IPS-20b (cell line): ENCODE results near the gene PCDH17.

Experiments used
- H3K27ac ChIP-seq: one replicate; pipeline ENCODE4 v1.5.1; 2013; ENCODE audit warnings: low read length
- H3K27me3 ChIP-seq: 2 replicates; pipeline ENCODE4 v1.6.1; 2013; ENCODE audit warnings: mild to moderate bottlenecking, low read length, inconsistent platforms; ENCODE audit not compliant: insufficient read depth
- H3K36me3 ChIP-seq: 2 replicates; pipeline ENCODE4 v1.6.1; 2013; ENCODE audit warnings: low read depth, mild to moderate bottlenecking, inconsistent platforms, low read length, moderate library complexity; ENCODE audit not compliant: insufficient read depth
- H3K4me1 ChIP-seq: 2 replicates; pipeline ENCODE4 v1.6.1; 2013; ENCODE audit warnings: mild to moderate bottlenecking, control low read depth, inconsistent platforms, low read length, moderate library complexity; ENCODE audit not compliant: insufficient read depth
- H3K4me3 ChIP-seq: 2 replicates; pipeline ENCODE4 v1.5.1; 2013; ENCODE audit warnings: mild to moderate bottlenecking, low read length, inconsistent platforms
- H3K9ac ChIP-seq: 2 replicates; pipeline ENCODE4 v1.6.1; 2013; ENCODE audit warnings: low read depth, mild to moderate bottlenecking, inconsistent platforms, low read length, moderate library complexity
- H3K9me3 ChIP-seq: 2 replicates; pipeline ENCODE4 v1.6.1; 2013; ENCODE audit warnings: mild to moderate bottlenecking, low read depth, low read length, inconsistent platforms; ENCODE audit not compliant: insufficient read depth

PCDH17 gene, protein sequence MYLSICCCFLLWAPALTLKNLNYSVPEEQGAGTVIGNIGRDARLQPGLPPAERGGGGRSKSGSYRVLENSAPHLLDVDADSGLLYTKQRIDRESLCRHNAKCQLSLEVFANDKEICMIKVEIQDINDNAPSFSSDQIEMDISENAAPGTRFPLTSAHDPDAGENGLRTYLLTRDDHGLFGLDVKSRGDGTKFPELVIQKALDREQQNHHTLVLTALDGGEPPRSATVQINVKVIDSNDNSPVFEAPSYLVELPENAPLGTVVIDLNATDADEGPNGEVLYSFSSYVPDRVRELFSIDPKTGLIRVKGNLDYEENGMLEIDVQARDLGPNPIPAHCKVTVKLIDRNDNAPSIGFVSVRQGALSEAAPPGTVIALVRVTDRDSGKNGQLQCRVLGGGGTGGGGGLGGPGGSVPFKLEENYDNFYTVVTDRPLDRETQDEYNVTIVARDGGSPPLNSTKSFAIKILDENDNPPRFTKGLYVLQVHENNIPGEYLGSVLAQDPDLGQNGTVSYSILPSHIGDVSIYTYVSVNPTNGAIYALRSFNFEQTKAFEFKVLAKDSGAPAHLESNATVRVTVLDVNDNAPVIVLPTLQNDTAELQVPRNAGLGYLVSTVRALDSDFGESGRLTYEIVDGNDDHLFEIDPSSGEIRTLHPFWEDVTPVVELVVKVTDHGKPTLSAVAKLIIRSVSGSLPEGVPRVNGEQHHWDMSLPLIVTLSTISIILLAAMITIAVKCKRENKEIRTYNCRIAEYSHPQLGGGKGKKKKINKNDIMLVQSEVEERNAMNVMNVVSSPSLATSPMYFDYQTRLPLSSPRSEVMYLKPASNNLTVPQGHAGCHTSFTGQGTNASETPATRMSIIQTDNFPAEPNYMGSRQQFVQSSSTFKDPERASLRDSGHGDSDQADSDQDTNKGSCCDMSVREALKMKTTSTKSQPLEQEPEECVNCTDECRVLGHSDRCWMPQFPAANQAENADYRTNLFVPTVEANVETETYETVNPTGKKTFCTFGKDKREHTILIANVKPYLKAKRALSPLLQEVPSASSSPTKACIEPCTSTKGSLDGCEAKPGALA (N-terminal part only)

DNA sequence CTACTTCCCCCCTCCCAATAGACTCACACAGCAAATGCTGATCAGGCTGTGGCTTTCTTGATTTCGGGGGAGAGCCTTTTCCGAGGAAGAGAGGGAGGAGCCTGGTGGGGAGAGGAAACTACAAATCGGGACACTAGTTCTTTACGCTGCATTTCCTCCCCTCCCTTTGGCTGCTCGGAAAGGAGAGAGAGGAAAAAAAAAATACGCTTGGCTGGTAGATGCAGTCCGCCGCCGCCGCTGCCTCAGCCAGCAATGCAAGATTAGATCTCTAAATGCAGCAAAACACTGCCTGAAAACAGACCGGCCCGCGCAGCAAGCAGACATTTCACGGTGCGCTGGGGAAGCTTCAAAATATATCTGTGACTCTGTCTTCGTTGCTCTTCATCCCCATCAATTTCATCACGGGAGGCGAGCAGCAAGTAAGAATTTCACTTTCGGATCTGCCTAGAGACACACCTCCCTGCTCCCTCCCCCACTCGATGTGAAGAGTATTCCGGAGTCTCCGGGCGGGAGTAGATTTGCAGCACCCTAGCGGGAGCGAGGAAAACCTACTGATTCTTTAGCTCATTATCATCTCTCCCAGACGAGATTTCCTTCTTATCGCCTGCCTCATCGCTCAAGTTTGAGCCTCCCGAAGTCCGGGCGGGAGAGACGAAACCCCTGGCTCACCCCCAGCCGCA lies at the start of gene PCDH17:
TSS of gene PCDH17 (plus strand) at position 149 of the 680 bp plus-strand sequence. CDS start 803 bp downstream, outside the sequence.
- H3K9me3 ChIP-seq = no peaks in the 10 kb centered on the region
- H3K4me1 ChIP-seq = no peaks in the 10 kb centered on the region; the same call in 1 of the 2 replicates
- H3K36me3 ChIP-seq = no peaks in the 10 kb centered on the region
- peak within 1 kb of the TSS; percentile 2; the same call in 1 of the 2 replicates for H3K9ac ChIP-seq
- no peak within 1 kb of the TSS for H3K27ac ChIP-seq
- peak within 1 kb of the TSS; percentile 85 for H3K4me3 ChIP-seq
- H3K27me3 ChIP-seq = peaks cover 91% of the 10 kb centered on the region

DNA sequence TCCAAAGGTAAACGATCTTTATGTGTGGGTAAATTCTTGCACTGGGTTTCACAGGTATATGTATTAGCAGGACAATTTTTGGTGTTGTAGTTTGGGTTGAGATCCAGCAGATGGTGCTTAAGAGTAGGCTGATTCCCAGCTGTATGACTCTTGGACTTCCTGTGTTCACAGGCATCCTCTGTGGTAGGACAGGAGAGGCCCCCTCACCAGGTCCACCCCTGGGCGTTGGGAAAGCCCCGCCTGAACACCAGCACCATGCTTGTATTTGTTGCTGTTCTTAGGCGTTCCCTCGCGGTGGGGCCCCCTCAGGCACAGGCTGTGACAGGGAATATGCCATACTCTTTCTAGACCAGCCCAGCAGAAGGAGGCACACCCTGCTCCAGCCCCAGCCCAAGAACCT lies 49.5 kb upstream of the PCDH17 start:
- H3K27me3 ChIP-seq = no peaks in the 10 kb centered on the region
- no peak overlapping the region for H3K9ac ChIP-seq
- no peak overlapping the region for H3K4me3 ChIP-seq
- H3K27ac ChIP-seq = no peak overlapping the region
- H3K36me3 ChIP-seq = no peaks in the 10 kb centered on the region
- no peaks in the 10 kb centered on the region for H3K4me1 ChIP-seq
- H3K9me3 ChIP-seq = no peaks in the 10 kb centered on the region

DNA sequence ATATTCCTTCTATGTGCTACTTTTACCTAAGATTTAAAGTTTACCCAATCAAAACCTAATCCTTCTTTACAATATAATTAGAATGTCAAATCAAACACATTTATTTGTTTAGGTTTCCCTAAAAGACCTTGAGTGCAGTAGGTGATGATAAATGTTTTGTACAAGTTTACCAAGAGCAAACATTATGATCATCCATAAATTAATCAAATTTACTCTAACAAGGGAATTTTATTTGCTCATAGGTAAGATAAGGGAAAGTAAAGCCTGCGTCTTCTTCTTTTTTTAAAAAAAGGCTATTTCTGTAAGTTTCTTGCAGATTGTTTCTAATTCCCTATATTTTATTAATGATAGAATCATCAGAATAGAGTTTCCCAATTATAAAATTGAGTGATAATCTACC lies 48.0 kb upstream of the PCDH17 start:
- Histone ChIP-seq H3K4me1 (peaks cover 7% of the 10 kb centered on the region; the same call in 1 of the 2 replicates), H3K27ac (no peak overlapping the region), H3K27me3 (no peaks in the 10 kb centered on the region), H3K9me3 (no peaks in the 10 kb centered on the region), H3K9ac (no peak overlapping the region), H3K36me3 (no peaks in the 10 kb centered on the region), H3K4me3 (no peak overlapping the region)

DNA sequence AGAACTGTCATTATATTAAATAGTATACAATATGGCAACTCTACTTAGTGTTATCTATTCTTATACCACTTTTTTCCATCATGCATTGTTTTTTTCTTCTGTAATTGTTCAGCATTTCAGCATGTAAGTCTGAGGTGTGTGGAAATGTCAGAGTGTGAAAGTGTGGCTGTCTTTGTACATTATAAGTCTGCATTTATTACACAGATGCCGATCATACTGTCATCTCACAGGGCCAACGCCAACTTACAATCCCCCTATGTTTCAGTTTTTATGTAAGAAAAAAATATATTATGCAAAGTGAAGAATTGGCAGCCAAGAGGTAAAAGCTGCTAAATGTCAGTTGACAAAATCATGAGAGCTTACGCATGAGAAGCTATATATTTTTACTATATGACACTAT lies 42.9 kb upstream of the PCDH17 start:
- Histone ChIP-seq H3K4me3 (no peak overlapping the region), H3K9ac (no peak overlapping the region), H3K36me3 (no peaks in the 10 kb centered on the region), H3K4me1 (peaks cover 7% of the 10 kb centered on the region; the same call in 1 of the 2 replicates), H3K27me3 (no peaks in the 10 kb centered on the region), H3K27ac (no peak overlapping the region), H3K9me3 (no peaks in the 10 kb centered on the region)

DNA sequence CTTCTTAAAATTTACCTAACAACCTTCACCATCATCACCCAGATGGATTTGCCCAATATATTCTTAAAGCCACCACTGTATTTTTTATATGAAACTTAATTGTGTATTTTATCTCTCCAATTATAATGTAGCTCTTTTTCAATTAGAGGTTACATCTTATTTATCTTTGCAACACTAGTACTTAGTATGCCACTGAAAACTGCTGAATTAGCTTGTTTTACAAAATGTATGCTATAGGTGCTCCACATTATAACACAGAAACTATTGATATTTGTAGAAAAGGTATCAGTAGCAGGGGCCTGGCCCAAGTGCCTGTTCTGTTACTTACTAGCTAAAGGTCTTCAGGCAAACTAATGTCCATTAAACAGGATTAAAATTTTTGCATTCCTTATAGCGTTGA lies 35.8 kb upstream of the PCDH17 start:
- Histone ChIP-seq H3K4me1 (peaks cover under 1% of the 10 kb centered on the region; the same call in 1 of the 2 replicates), H3K4me3 (no peak overlapping the region), H3K9ac (no peak overlapping the region), H3K27me3 (no peaks in the 10 kb centered on the region), H3K27ac (no peak overlapping the region), H3K36me3 (no peaks in the 10 kb centered on the region), H3K9me3 (no peaks in the 10 kb centered on the region)

DNA sequence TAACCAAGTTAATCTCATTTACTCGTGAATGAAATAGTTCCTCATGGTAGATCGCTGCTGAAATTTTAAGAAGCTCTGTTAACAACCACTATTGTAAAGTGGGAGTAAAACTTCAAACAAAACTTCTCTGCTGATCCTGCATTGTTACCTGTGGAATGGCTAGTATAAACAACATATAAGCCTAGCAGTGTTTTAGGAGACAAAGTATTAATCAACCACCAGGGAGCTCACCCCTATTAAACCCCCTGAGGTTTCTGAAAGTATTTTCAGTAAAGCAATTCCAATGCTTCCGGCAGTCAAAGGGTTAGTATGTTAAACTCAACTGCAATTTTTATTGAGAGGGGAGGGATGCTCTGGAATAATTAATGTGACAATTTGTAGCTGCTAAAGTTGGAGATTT lies 30.0 kb upstream of the PCDH17 start:
- H3K36me3 ChIP-seq = no peaks in the 10 kb centered on the region
- H3K4me3 ChIP-seq = peak overlapping the region; percentile 16; the same call in 1 of the 2 replicates

DNA sequence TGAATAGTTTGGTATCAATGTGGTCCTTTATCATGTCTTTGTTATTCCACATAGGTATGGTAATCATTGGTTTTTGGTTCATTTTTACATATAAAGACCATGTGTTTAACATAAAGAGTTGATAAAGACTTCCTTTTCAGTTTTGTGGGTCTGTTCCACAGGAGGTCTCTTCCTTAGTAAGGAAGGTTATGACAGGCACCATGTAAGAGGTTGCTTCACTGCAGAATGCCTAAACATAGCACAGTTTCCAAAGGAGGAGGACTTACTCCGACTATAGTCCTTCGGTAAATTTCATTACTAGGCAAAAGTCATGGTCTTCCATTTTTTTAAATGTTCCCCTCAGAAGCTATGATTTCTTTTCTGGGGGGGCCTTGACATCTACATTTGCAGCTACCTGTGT lies 27.1 kb upstream of the PCDH17 start:
- no peak overlapping the region for H3K27ac ChIP-seq
- no peak overlapping the region for H3K9ac ChIP-seq
- H3K36me3 ChIP-seq = no peaks in the 10 kb centered on the region
- H3K9me3 ChIP-seq = no peaks in the 10 kb centered on the region
- no peaks in the 10 kb centered on the region for H3K27me3 ChIP-seq
- peaks cover 47% of the 10 kb centered on the region; the same call in 1 of the 2 replicates for H3K4me1 ChIP-seq
- H3K4me3 ChIP-seq = peak overlapping the region; percentile 23; the same call in 1 of the 2 replicates

More for the DNA sequence above, 30.0 kb upstream of the PCDH17 start:
- Histone ChIP-seq H3K27me3 (no peaks in the 10 kb centered on the region), H3K4me1 (peaks cover 47% of the 10 kb centered on the region; the same call in 1 of the 2 replicates), H3K27ac (no peak overlapping the region), H3K9ac (peak overlapping the region; percentile 3; the same call in 1 of the 2 replicates), H3K9me3 (no peaks in the 10 kb centered on the region)

DNA sequence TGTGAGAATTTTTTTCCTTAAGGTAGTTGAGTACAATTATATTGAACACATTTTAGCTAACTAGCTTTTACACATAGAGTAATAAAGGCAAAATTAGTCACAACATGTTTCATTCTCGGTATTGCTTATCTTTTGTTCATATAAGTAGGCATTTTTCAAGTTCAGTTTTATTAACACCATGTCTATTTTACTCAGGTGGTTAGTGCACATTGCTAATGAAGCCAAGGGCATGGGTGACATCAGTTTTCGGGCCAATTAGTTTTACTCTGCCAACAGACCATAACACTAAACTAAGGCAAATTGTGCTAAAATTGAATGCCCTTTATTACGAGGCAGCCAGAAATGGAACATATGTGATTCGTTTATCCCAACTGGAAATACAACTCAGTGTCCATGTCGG lies 19.6 kb upstream of the PCDH17 start:
- H3K4me1 ChIP-seq = no peaks in the 10 kb centered on the region
- H3K36me3 ChIP-seq = no peaks in the 10 kb centered on the region
- H3K9me3 ChIP-seq = no peaks in the 10 kb centered on the region
- no peak overlapping the region for H3K27ac ChIP-seq
- H3K4me3 ChIP-seq = no peak overlapping the region
- H3K27me3 ChIP-seq = no peaks in the 10 kb centered on the region
- no peak overlapping the region for H3K9ac ChIP-seq

DNA sequence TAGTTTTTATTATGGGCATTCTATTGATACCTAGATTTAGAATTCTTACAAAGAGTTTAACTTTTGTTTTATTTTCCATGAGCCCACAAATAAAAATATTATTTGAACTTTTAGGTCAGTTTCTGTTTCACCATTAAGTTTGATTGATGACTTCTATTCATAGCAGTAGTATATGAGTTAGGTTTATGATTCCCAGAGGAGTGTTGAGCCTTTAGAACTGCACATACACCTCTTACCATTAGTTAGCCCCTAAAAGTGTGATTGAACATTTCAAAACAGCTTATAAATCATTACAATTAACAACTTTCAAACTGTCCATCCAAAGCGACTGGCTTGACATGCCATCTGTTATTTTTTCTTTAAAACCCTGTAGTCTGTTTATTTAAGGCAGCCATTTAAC lies 19.0 kb upstream of the PCDH17 start:
- Histone ChIP-seq H3K9me3 (no peaks in the 10 kb centered on the region), H3K4me3 (no peak overlapping the region), H3K4me1 (no peaks in the 10 kb centered on the region)

DNA sequence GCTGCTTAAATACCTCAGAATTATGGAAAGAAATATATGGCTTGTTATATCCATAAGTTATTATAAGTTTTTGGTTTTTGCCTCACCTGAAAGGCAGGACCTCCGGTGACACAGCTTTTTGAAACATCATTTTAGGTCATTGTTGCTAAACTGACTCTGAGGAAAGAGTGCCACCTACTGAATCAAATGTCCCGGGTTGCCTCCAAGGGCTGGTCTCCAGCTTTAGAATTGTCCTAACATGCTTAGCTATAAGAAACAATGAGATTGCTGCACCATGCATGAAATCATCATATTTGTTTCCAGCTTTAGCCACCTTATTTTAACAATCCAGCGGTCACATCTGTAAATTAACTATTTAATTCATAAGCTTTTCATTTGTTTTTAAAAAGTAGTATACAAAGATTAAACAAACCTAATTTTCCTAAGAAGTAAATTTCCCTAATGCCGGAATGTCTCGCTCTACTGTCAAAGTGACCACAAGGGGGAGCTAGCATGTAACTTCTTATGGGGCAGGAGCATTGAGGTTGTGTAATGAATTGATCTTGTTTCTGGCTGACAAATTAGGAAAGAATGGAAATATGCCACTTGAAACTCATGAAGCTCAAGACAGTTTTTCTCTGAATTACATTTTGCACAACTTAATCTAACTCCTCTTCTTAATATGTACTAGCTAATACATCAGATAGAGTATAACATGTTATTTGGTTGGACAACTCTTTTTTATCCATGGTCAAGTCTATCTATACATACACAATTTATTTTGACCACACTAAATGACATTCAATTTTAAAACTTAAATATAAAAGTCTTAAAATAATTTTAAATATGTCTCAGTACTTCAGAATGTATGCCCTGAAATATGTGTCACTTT lies 6.7 kb upstream of the PCDH17 start:
- Histone ChIP-seq H3K4me1 (peaks cover 6% of the 10 kb centered on the region; the same call in 1 of the 2 replicates), H3K27ac (no peak overlapping the region), H3K9ac (no peak overlapping the region), H3K9me3 (no peaks in the 10 kb centered on the region), H3K27me3 (peaks cover 22% of the 10 kb centered on the region), H3K36me3 (no peaks in the 10 kb centered on the region), H3K4me3 (peak overlapping the region; percentile 35; the same call in 1 of the 2 replicates)

More for the DNA sequence above, 19.0 kb upstream of the PCDH17 start:
- Histone ChIP-seq H3K9ac (no peak overlapping the region), H3K27me3 (no peaks in the 10 kb centered on the region), H3K27ac (no peak overlapping the region), H3K36me3 (no peaks in the 10 kb centered on the region)
